ENCODE measurements around the gene NUB1.

- TF ChIP-seq SUZ12 (IDR thresholded peaks at IDR 0.05) (no peak), TARDBP (IDR thresholded peaks at IDR 0.05) (no peak), LEF1 (IDR thresholded peaks at IDR 0.05; ENCODE audit: borderline replicate concordance) (no peak), FOXK2 (IDR thresholded peaks at IDR 0.05) (no peak), SP1 (IDR thresholded peaks at IDR 0.05) (no peak), L3MBTL2 (conservative IDR thresholded peaks at IDR 0.05) (no peak), FOXA1 (IDR thresholded peaks at IDR 0.05) (no peak), ELF4 (IDR thresholded peaks at IDR 0.05) (no peak), ZNF384 (IDR thresholded peaks at IDR 0.05) (no peak), FOXM1 (IDR thresholded peaks at IDR 0.05; ENCODE audit: borderline replicate concordance) (no peak), NFRKB (IDR thresholded peaks at IDR 0.05) (no peak), ARNT (IDR thresholded peaks at IDR 0.05) (no peak), BHLHE40 (IDR thresholded peaks at IDR 0.05; ENCODE audit: borderline replicate concordance) (no peak)
These were observed 47.6 kb downstream of the NUB1 start for GRCh38 chr7:151389096-151389767.

Data from HEK293T (cell line).